Measurements from ENCODE around the gene LHX1. TPM values are rescaled to one million over a fixed set of nuclear protein-coding genes. Genes with fewer than 3 reads are reported as not detected.
A peak's percentile ranks its signal among the peaks of the same experiment; 100 is the strongest.

The LHX1 gene
- total and polyA plus RNA-seq, 9 of the 15 experiments (the other 6 are each of a cell fraction or from before 2014, with no cell fraction given): 0.05 to 0.64 (median 0.07) TPM; not detected in 6

- Histone ChIP-seq H3K4me1 (replicated peaks in 1 of 2; ENCODE audit: control insufficient read depth in 2 of 2, insufficient read depth in 2 of 2, low read length in 2 of 2) (peaks cover 16 to 21% of the 10 kb centered on the region in 2 experiments), H3K4me3 (no peak overlapping the region), H3K9ac (ENCODE audit: insufficient read depth in 1 of 2, low read depth in 2 of 2, low read length in 2 of 2) (peak overlapping the region in 1 of 2 experiments; percentile 72; a peak in 2 of 4 replicates), H3K9me1 (ENCODE audit: control insufficient read depth, insufficient read depth, low read length) (no peaks in the 10 kb centered on the region), H3K79me2 (ENCODE audit: control insufficient read depth, insufficient read depth, low read length) (no peaks in the 10 kb centered on the region), H3K27ac (ENCODE audit: extremely low read depth, low read depth, low read length) (peak overlapping the region; percentile 15; the same call in 2 of the 3 replicates), H3K27me3 (ENCODE audit: control insufficient read depth in 2 of 2, insufficient read depth in 2 of 2, low read length in 2 of 2) (no peaks in the 10 kb centered on the region; a peak in 1 of 5 replicates), H3K9me3 (replicated peaks; ENCODE audit: control insufficient read depth, insufficient read depth, low read depth, low read length) (no peaks in the 10 kb centered on the region), H3K4me2 (ENCODE audit: insufficient read depth, low read length) (no peak overlapping the region), H3K36me3 (ENCODE audit: control insufficient read depth, insufficient read depth, low read length) (no peaks in the 10 kb centered on the region), H4K20me1 (replicated peaks; ENCODE audit: control insufficient read depth, insufficient read depth, low read length) (0 out of 2 replicates have a peak, but pooled peaks cover 4% of the 10 kb centered on the region), H2AFZ (ENCODE audit: low read depth, low read length) (peak overlapping the region; percentile 35)
- CTCF ChIA-PET (ENCODE audit: low intra/inter-chr PET ratio): no interaction called here
- intact Hi-C loops (cut with micrococcal nuclease): no loop called here
- in situ Hi-C loops (cut with MboI): no loop called here
- no TSS peak for BruUV-seq (replicated peaks)
- POLR2A ChIA-PET: interaction anchor here (0.6 to 0.7 kb wide), 2 partner anchors 340 to 1351 kb away, joined by 3 to 4 read pairs; no protein-coding TSS in a partner anchor
- FAIRE-seq (no peak), ATAC-seq (peak; percentile 79), DNase-seq (ENCODE audit: extremely low read depth in 1 of 4, low spot score in 3 of 4) (peak; percentile 50 to 79 (median 68))
- WGBS (ENCODE audit: insufficient coverage, low coverage, missing lambda C conversion rate): 44% methylated on average over 11 of the region's 18 CpGs
- TF ChIP-seq, protein P1, sequence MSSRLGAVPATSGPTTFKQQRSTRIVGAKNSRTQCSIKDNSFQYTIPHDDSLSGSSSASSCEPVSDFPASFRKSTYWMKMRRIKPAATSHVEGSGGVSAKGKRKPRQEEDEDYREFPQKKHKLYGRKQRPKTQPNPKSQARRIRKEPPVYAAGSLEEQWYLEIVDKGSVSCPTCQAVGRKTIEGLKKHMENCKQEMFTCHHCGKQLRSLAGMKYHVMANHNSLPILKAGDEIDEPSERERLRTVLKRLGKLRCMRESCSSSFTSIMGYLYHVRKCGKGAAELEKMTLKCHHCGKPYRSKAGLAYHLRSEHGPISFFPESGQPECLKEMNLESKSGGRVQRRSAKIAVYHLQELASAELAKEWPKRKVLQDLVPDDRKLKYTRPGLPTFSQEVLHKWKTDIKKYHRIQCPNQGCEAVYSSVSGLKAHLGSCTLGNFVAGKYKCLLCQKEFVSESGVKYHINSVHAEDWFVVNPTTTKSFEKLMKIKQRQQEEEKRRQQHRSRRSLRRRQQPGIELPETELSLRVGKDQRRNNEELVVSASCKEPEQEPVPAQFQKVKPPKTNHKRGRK (tag; IDR thresholded peaks at IDR 0.05): peak; percentile 90
- TF ChIP-seq RNF219 (CRISPR knock-in tag; IDR thresholded peaks at IDR 0.05) (no peak), ZNF316 (IDR thresholded peaks at IDR 0.05) (peak; percentile 90), SPI1 (IDR thresholded peaks at IDR 0.05; ENCODE audit: borderline replicate concordance, low read depth, low read length) (peak; percentile 1; the same call in 1 of the 2 replicates), FOXP4 (CRISPR knock-in tag; IDR thresholded peaks at IDR 0.05; ENCODE audit: borderline replicate concordance) (no peak), DNMT1 (IDR thresholded peaks at IDR 0.05) (no peak), NCOA6 (IDR thresholded peaks at IDR 0.05) (0 out of 2 replicates have a peak, but pooled peaks have one; percentile 26), PHF21A (IDR thresholded peaks at IDR 0.05; ENCODE audit: borderline replicate concordance, low read depth) (no peak), FOXJ3 (CRISPR knock-in tag; IDR thresholded peaks at IDR 0.05) (no peak), TCFL5 (CRISPR knock-in tag; conservative IDR thresholded peaks at IDR 0.05) (no peak), NFIC (IDR thresholded peaks at IDR 0.05) (peak; percentile 31; the same call in 1 of the 2 replicates), RBFOX2 (IDR thresholded peaks at IDR 0.05; ENCODE audit: low read depth, low read length) (no peak)
- TF ChIP-seq, protein P2, sequence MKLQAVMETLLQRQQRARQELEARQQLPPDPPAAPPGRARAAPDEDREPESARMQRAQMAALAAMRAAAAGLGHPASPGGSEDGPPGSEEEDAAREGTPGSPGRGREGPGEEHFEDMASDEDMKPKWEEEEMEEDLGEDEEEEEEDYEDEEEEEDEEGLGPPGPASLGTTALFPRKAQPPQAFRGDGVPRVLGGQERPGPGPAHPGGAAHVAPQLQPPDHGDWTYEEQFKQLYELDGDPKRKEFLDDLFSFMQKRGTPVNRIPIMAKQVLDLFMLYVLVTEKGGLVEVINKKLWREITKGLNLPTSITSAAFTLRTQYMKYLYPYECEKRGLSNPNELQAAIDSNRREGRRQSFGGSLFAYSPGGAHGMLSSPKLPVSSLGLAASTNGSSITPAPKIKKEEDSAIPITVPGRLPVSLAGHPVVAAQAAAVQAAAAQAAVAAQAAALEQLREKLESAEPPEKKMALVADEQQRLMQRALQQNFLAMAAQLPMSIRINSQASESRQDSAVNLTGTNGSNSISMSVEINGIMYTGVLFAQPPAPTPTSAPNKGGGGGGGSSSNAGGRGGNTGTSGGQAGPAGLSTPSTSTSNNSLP (IDR thresholded peaks at IDR 0.05; ENCODE audit: borderline replicate concordance, low read depth, low read length): no peak
These were observed 17.0 kb upstream of the LHX1 start for GRCh38 chr17:36920032-36921005.
